Natural killer cell (primary cell): ENCODE results near the gene ARHGAP26. TPM values are rescaled to one million over a fixed set of nuclear protein-coding genes. Genes with fewer than 3 reads are reported as not detected.

ENCODE experiments used
- ATAC-seq, 3 donors: fragments of 150-1000 bp in 2 of 3; fragments of 200-7000 bp in 1 of 3; cut with Tn5 transposase; 1 replicate in 1 of 3; 2 replicates in 2 of 3; pipeline ENCODE4 v1.10.0; 2021; ENCODE audit warnings: mild to moderate bottlenecking in 2 of 3, moderate library complexity in 2 of 3
- DNase-seq, 2 donors: peaks; one replicate each; pipeline versions ENCODE4 v3.0.0 to v3.0.0-alpha.2; 2013 to 2021; ENCODE audit warnings: mixed read lengths in 1 of 2
- H3K27ac ChIP-seq: one replicate; pipeline ENCODE4 v1.5.1; 2013; ENCODE audit warnings: mild to moderate bottlenecking, low read length
- H3K27me3 ChIP-seq: one replicate; pipeline ENCODE4 v1.6.1; 2013; ENCODE audit warnings: low read length; ENCODE audit not compliant: control insufficient read depth, insufficient read depth
- H3K36me3 ChIP-seq: one replicate; pipeline ENCODE4 v1.6.1; 2013; ENCODE audit warnings: low read length; ENCODE audit not compliant: control insufficient read depth, insufficient read depth
- H3K4me1 ChIP-seq: one replicate; pipeline ENCODE4 v1.6.1; 2013; ENCODE audit warnings: low read length; ENCODE audit not compliant: control insufficient read depth, insufficient read depth
- H3K4me3 ChIP-seq: one replicate; pipeline ENCODE4 v1.5.1; 2013; ENCODE audit warnings: low read length
- H3K9me3 ChIP-seq: one replicate; pipeline ENCODE4 v1.6.1; 2013; ENCODE audit warnings: low read length; ENCODE audit not compliant: control insufficient read depth, insufficient read depth
- H3K27ac Mint-ChIP-seq, 2 donors: one replicate each; pipeline ENCODE4 v1.8.0; 2022; ENCODE audit warnings: mild to moderate bottlenecking in 2 of 2, mixed read lengths in 2 of 2, moderate library complexity in 1 of 2
- H3K27me3 Mint-ChIP-seq, 2 donors: one replicate each; pipeline ENCODE4 v1.8.0; 2022; ENCODE audit warnings: low read depth in 2 of 2, mixed read lengths in 2 of 2
- H3K36me3 Mint-ChIP-seq: one replicate; pipeline ENCODE4 v1.8.0; 2022; ENCODE audit warnings: mixed read lengths
- H3K4me1 Mint-ChIP-seq, 2 donors: one replicate each; pipeline ENCODE4 v1.8.0; 2022; ENCODE audit warnings: mixed read lengths in 2 of 2
- H3K4me3 Mint-ChIP-seq: one replicate; pipeline ENCODE4 v1.8.0; 2022; ENCODE audit warnings: mild to moderate bottlenecking, moderate library complexity, mixed read lengths
- H3K9me3 Mint-ChIP-seq, 2 donors: one replicate each; pipeline ENCODE4 v1.8.0; 2022; ENCODE audit warnings: mixed read lengths in 2 of 2
- whole genome bisulfite sequencing: methylation state at CpG from one replicate; pipeline ENCODE4 v1.1.7; 2013; ENCODE audit warnings: missing lambda C conversion rate; ENCODE audit not compliant: insufficient coverage; 5-methylcytosine and 5-hydroxymethylcytosine counted together
- intact Hi-C: fragments of 100-400 bp; cut with micrococcal nuclease; formaldehyde crosslinking; loops from one replicate; pipeline ENCODE4 v1.14.2; 2022
- total RNA-seq, 4 donors: library from RNA; stranded (reverse); fragments of 120-200 nt in 1 of 4; gene quantifications; one replicate each; pipeline versions ENCODE4 v1.2.3 to v1.2.4, GENCODE V29; 2013 to 2022
- TF ChIP-seq, protein P1 (sequence below): fragments of 200-600 bp; IDR thresholded peaks from one replicate; pipeline ENCODE4 v1.8.0; 2022; ENCODE audit warnings: antibody characterized with exemption

The ARHGAP26 gene
- total RNA-seq, 3 donors from 2014 or later (not counting 1 experiment from before 2014, with no cell fraction given), result 153 to 159 (median 158) TPM

DNA sequence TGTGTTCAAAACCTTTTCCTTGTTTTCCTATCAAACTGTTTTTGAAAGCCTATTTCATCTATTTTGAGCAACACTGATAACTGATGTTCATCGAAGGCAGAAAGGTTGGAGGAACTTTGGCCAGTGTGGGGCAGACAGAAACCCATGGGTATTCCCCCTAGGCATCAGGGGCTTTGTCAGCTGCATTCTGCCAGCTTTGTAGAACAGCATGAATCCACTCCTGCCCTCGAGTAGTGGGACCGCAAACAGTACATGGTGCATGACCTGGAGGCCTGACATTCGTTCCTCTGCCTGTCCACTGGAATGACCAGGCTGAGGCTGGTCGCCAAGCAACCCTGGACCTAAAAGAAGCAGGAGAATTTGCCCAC lies 22.7 kb downstream of the ARHGAP26 start:
- H3K36me3 Mint-ChIP-seq, result peaks cover 8% of the 10 kb centered on the region
- no peak for DNase-seq
- Histone ChIP-seq H3K36me3 (no peaks in the 10 kb centered on the region), H3K9me3 (no peaks in the 10 kb centered on the region), H3K4me3 (no peak overlapping the region), H3K27ac (no peak overlapping the region), H3K27me3 (no peaks in the 10 kb centered on the region), H3K4me1 (peaks cover 34% of the 10 kb centered on the region)
- H3K27ac Mint-ChIP-seq, result peak overlapping the region; percentile 41 to 49
- H3K4me3 Mint-ChIP-seq, result no peak overlapping the region
- ATAC-seq, result no peak
- H3K27me3 Mint-ChIP-seq, result no peaks in the 10 kb centered on the region
- no peaks in the 10 kb centered on the region for H3K9me3 Mint-ChIP-seq
- H3K4me1 Mint-ChIP-seq, result peaks cover 93% of the 10 kb centered on the region in 2 donors
- WGBS, result 83% methylated on average over 5 of the region's 5 CpGs
- intact Hi-C loops, result no loop called here
- TF ChIP-seq, protein P1, sequence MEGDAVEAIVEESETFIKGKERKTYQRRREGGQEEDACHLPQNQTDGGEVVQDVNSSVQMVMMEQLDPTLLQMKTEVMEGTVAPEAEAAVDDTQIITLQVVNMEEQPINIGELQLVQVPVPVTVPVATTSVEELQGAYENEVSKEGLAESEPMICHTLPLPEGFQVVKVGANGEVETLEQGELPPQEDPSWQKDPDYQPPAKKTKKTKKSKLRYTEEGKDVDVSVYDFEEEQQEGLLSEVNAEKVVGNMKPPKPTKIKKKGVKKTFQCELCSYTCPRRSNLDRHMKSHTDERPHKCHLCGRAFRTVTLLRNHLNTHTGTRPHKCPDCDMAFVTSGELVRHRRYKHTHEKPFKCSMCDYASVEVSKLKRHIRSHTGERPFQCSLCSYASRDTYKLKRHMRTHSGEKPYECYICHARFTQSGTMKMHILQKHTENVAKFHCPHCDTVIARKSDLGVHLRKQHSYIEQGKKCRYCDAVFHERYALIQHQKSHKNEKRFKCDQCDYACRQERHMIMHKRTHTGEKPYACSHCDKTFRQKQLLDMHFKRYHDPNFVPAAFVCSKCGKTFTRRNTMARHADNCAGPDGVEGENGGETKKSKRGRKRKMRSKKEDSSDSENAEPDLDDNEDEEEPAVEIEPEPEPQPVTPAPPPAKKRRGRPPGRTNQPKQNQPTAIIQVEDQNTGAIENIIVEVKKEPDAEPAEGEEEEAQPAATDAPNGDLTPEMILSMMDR, result no peak

DNA sequence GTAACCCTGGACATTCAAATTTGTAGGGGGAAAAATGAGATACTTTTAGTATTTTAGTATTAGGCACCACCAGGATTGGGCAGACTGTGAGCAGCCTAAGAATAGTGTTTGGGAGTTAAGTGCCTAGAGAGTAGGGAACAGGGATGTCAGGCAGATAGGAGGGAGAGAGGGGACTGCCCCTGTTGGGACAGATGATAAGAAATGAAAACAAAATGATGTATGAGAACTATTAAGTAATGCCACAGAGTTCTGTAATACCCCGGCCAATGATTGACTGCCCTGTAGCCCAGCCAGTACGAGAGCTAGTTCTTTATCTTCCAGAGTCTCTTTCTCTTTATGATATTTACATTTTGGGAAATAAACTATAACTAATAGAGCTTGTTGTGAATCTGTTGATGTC lies 24.4 kb downstream of the ARHGAP26 start:
- H3K4me1 Mint-ChIP-seq, result peaks cover 93% of the 10 kb centered on the region in 2 donors
- 100% methylated on average over 1 of the region's 2 CpGs for WGBS

DNA sequence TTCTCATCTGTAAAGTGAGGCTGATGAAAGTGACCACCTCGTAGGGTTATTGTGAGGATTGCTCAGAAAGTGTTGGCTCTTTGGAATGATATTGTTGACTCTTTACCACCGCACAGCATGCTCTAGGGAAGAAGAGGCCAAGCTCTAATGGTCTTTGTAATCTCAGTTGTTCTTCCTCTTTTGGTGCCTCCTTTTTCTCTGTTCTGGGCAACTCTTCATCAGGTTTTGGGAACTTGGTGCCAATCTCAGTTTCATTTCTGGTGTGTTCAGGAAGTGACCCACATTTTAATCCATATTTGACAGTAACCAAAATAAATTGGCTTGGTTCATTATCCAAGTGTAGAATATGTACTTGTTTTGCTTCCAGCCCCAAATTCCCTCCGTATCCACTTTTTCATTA lies 25.1 kb downstream of the ARHGAP26 start:
- WGBS, result 63% methylated on average over 2 of the region's 3 CpGs
- H3K4me3 Mint-ChIP-seq, result no peak overlapping the region

More for the DNA sequence above, 24.4 kb downstream of the ARHGAP26 start:
- no peaks in the 10 kb centered on the region for H3K9me3 Mint-ChIP-seq
- TF ChIP-seq, protein P1, result no peak
- H3K4me3 Mint-ChIP-seq, result no peak overlapping the region
- Histone ChIP-seq H3K4me1 (peaks cover 50% of the 10 kb centered on the region), H3K4me3 (no peak overlapping the region), H3K36me3 (no peaks in the 10 kb centered on the region), H3K27ac (peak overlapping the region; percentile 50), H3K27me3 (no peaks in the 10 kb centered on the region), H3K9me3 (no peaks in the 10 kb centered on the region)
- ATAC-seq (no peak), DNase-seq (no peak)
- peaks cover 8% of the 10 kb centered on the region for H3K36me3 Mint-ChIP-seq
- H3K27ac Mint-ChIP-seq, result peak overlapping the region; percentile 83 to 90
- intact Hi-C loops, result no loop called here
- no peaks in the 10 kb centered on the region for H3K27me3 Mint-ChIP-seq

More for the DNA sequence above, 25.1 kb downstream of the ARHGAP26 start:
- Histone ChIP-seq H3K27ac (peak overlapping the region; percentile 50), H3K27me3 (no peaks in the 10 kb centered on the region), H3K9me3 (no peaks in the 10 kb centered on the region), H3K4me1 (peaks cover 56% of the 10 kb centered on the region), H3K36me3 (no peaks in the 10 kb centered on the region), H3K4me3 (no peak overlapping the region)
- Mint-ChIP-seq H3K36me3 (peaks cover 8% of the 10 kb centered on the region), H3K27ac (peak overlapping the region; percentile 83 to 90), H3K4me1 (peaks cover 93% of the 10 kb centered on the region in 2 donors), H3K27me3 (no peaks in the 10 kb centered on the region), H3K9me3 (no peaks in the 10 kb centered on the region)
- DNase-seq (no peak), ATAC-seq (no peak)
- TF ChIP-seq, protein P1, result no peak
- intact Hi-C loops, result no loop called here
